ENCODE measurements around the gene TBC1D22A. TPM values are rescaled to one million over a fixed set of nuclear protein-coding genes. Genes with fewer than 3 reads are reported as not detected.

Gene TBC1D22A
- polyA plus RNA-seq, 1 donor (not counting 4 experiments of a cell fraction or from before 2014, with no cell fraction given), result 20.9 TPM

- Histone ChIP-seq H3K27me3 (ENCODE audit: control insufficient read depth, extremely low read depth, insufficient read depth, low read length) (no peaks in the 10 kb centered on the region), H3K4me1 (ENCODE audit: control insufficient read depth, extremely low read depth, insufficient read depth, low read length) (no peaks in the 10 kb centered on the region), H3K36me3 (ENCODE audit: control insufficient read depth in 2 of 2, extremely low read depth in 1 of 2, insufficient read depth in 2 of 2, low read length in 2 of 2) (peaks cover 5 to 7% of the 10 kb centered on the region in 2 experiments), H3K9me1 (ENCODE audit: control insufficient read depth, extremely low read depth, insufficient read depth, low read length) (no peaks in the 10 kb centered on the region), H3K9me3 (ENCODE audit: control insufficient read depth, low read depth, low read length) (no peaks in the 10 kb centered on the region), H3K79me2 (ENCODE audit: control insufficient read depth, insufficient read depth, low read length) (no peaks in the 10 kb centered on the region), H2AFZ (ENCODE audit: control insufficient read depth, low read length) (no peak overlapping the region), H3K27ac (ENCODE audit: control insufficient read depth, insufficient read depth, low read length) (no peak overlapping the region), H3K9ac (ENCODE audit: control insufficient read depth, extremely low read depth, insufficient read depth, low read length) (no peak overlapping the region), H3K4me2 (ENCODE audit: control insufficient read depth, extremely low read depth, insufficient read depth, low read depth, low read length) (no peak overlapping the region), H3K4me3 (ENCODE audit: control insufficient read depth in 2 of 3, extremely low read depth in 1 of 3, insufficient read depth in 2 of 3, low read depth in 1 of 3, low read length in 3 of 3) (no peak overlapping the region), H4K20me1 (ENCODE audit: control insufficient read depth, extremely low read depth, insufficient read depth, low read length) (no peaks in the 10 kb centered on the region)
- dilution Hi-C loops (cut with MboI; ENCODE audit: extremely low pct_ligation_motif_present, low sequenced_read_pairs), result no loop called here
- TF ChIP-seq EZH2 (IDR thresholded peaks at IDR 0.05; ENCODE audit: low read length) (no peak), CTCF (optimal IDR thresholded peaks at IDR 0.05 in 1 of 3, IDR thresholded peaks at IDR 0.05 in 1 of 3, conservative IDR thresholded peaks at IDR 0.05 in 1 of 3; ENCODE audit: extremely low read depth in 1 of 3, insufficient read depth in 2 of 3, low read length in 3 of 3) (no peak)
- DNase-seq (ENCODE audit: low read depth, low spot score), result no peak
- no peak for FAIRE-seq
Observed at GRCh38 chr22:47010211-47010610, 247.8 kb downstream of the TBC1D22A start.

GRCh38 chr22:47011131-47011858, 248.8 kb downstream of the TBC1D22A start:
- no peaks in the 10 kb centered on the region for H3K27me3 ChIP-seq (ENCODE audit: control insufficient read depth, extremely low read depth, insufficient read depth, low read length)
- H3K4me3 ChIP-seq (ENCODE audit: control insufficient read depth in 2 of 3, extremely low read depth in 1 of 3, insufficient read depth in 2 of 3, low read depth in 1 of 3, low read length in 3 of 3), result no peak overlapping the region
- no peak overlapping the region for H3K4me2 ChIP-seq (ENCODE audit: control insufficient read depth, extremely low read depth, insufficient read depth, low read depth, low read length)
- H2AFZ ChIP-seq (ENCODE audit: control insufficient read depth, low read length), result no peak overlapping the region
- no peaks in the 10 kb centered on the region for H3K79me2 ChIP-seq (ENCODE audit: control insufficient read depth, insufficient read depth, low read length)
- DNase-seq (ENCODE audit: low read depth, low spot score), result no peak
- dilution Hi-C loops (cut with MboI; ENCODE audit: extremely low pct_ligation_motif_present, low sequenced_read_pairs), result no loop called here
- H3K36me3 ChIP-seq (ENCODE audit: control insufficient read depth in 2 of 2, extremely low read depth in 1 of 2, insufficient read depth in 2 of 2, low read length in 2 of 2), result peaks cover 5 to 7% of the 10 kb centered on the region in 2 experiments
- H3K9me1 ChIP-seq (ENCODE audit: control insufficient read depth, extremely low read depth, insufficient read depth, low read length), result no peaks in the 10 kb centered on the region
- no peak for TF ChIP-seq EZH2 (IDR thresholded peaks at IDR 0.05; ENCODE audit: low read length)
- TF ChIP-seq CTCF (optimal IDR thresholded peaks at IDR 0.05 in 1 of 3, IDR thresholded peaks at IDR 0.05 in 1 of 3, conservative IDR thresholded peaks at IDR 0.05 in 1 of 3; ENCODE audit: extremely low read depth in 1 of 3, insufficient read depth in 2 of 3, low read length in 3 of 3), result no peak
- H3K27ac ChIP-seq (ENCODE audit: control insufficient read depth, insufficient read depth, low read length), result no peak overlapping the region
- no peak for FAIRE-seq
- no peak overlapping the region for H3K9ac ChIP-seq (ENCODE audit: control insufficient read depth, extremely low read depth, insufficient read depth, low read length)
- H3K4me1 ChIP-seq (ENCODE audit: control insufficient read depth, extremely low read depth, insufficient read depth, low read length), result no peaks in the 10 kb centered on the region
- no peaks in the 10 kb centered on the region for H3K9me3 ChIP-seq (ENCODE audit: control insufficient read depth, low read depth, low read length)
- no peaks in the 10 kb centered on the region for H4K20me1 ChIP-seq (ENCODE audit: control insufficient read depth, extremely low read depth, insufficient read depth, low read length)

Measured in keratinocyte (primary cell).